ENCODE measurements around the gene BTBD2. TPM values are rescaled to one million over a fixed set of nuclear protein-coding genes. Genes with fewer than 3 reads are reported as not detected.
"Not testable (repeated sequence)": the region's sequence is repeated elsewhere in the genome, so short reads cannot be mapped to it uniquely, and the experiment has no call there.

The BTBD2 gene
- total RNA-seq, 1 donor from 2014 or later: 62.0 TPM

- Histone ChIP-seq H3K9me3 (peaks cover 7% of the 10 kb centered on the region), H3K27ac (peak overlapping the region; percentile 92), H3K4me1 (peaks cover 34% of the 10 kb centered on the region), H3K4me3 (peak overlapping the region; percentile 3), H3K36me3 (peaks cover 24% of the 10 kb centered on the region), H3K27me3 (ENCODE audit: low read depth) (no peaks in the 10 kb centered on the region)
- ATAC-seq: peak; percentile 57 to 63
- intact Hi-C loops (cut with DNase I): no loop called here
- peak; percentile 85 for DNase-seq
- TF ChIP-seq, protein P1, sequence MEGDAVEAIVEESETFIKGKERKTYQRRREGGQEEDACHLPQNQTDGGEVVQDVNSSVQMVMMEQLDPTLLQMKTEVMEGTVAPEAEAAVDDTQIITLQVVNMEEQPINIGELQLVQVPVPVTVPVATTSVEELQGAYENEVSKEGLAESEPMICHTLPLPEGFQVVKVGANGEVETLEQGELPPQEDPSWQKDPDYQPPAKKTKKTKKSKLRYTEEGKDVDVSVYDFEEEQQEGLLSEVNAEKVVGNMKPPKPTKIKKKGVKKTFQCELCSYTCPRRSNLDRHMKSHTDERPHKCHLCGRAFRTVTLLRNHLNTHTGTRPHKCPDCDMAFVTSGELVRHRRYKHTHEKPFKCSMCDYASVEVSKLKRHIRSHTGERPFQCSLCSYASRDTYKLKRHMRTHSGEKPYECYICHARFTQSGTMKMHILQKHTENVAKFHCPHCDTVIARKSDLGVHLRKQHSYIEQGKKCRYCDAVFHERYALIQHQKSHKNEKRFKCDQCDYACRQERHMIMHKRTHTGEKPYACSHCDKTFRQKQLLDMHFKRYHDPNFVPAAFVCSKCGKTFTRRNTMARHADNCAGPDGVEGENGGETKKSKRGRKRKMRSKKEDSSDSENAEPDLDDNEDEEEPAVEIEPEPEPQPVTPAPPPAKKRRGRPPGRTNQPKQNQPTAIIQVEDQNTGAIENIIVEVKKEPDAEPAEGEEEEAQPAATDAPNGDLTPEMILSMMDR (IDR thresholded peaks at IDR 0.05): peak; percentile 7
Observed at GRCh38 chr19:2034729-2035589, 19.4 kb upstream of the BTBD2 start.

GRCh38 chr19:2034253-2034652, 18.7 kb upstream of the BTBD2 start:
- Histone ChIP-seq H3K27ac (peak overlapping the region; percentile 92), H3K36me3 (peaks cover 17% of the 10 kb centered on the region), H3K4me1 (peaks cover 37% of the 10 kb centered on the region)
- H3K9me3 ChIP-seq; H3K4me3 ChIP-seq; H3K27me3 ChIP-seq (ENCODE audit: low read depth); ATAC-seq; DNase-seq; intact Hi-C loops (cut with DNase I): not testable (repeated sequence)

- H3K27ac ChIP-seq: peak overlapping the region; percentile 92
- no peak for ATAC-seq
- H3K36me3 ChIP-seq: peaks cover 12% of the 10 kb centered on the region
- TF ChIP-seq, protein P1 (IDR thresholded peaks at IDR 0.05): no peak
- no peaks in the 10 kb centered on the region for H3K27me3 ChIP-seq (ENCODE audit: low read depth)
- H3K4me3 ChIP-seq: no peak overlapping the region
- H3K4me1 ChIP-seq: peaks cover 41% of the 10 kb centered on the region
- intact Hi-C loops (cut with DNase I): no loop called here
- peaks cover 7% of the 10 kb centered on the region for H3K9me3 ChIP-seq
- DNase-seq: peak; percentile 41
Observed at GRCh38 chr19:2033825-2034159, 18.3 kb upstream of the BTBD2 start.

DNA sequence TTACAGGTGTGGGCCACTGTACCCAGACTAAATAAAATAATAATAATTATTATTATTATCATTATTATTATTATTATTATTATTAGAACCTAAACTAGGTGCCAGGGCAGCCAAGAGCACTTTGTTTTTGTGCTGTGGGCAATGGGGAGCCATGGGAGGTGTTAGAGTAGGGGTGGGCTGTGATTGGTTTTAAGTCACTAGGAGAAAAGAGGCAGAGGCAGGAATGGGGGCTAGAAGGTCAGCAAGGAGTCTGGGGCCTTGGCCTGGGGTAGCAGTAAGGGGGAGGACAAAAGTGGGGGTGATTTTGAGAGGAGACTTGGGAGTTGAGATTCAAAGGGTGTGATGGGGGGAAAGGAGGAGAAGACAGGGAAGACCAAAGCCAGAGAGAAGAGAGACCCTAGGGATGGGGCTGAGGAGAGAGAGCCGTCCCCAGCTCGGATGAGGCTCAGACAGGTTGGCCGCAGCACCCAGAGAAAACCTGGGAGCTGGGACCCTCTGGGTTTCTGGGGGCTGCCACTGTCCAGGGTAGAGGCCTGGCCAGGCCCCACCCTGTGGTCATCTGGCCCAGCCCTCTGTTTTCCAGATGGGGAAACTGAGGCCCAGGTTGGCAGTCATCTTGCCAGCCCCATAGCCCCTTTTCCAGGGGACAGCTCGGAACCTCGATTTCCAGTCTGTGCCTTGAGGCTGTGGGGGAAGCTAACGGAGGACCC, 17.8 kb upstream of the BTBD2 start:
- peaks cover 7% of the 10 kb centered on the region for H3K9me3 ChIP-seq
- H3K27ac ChIP-seq: peak overlapping the region; percentile 92
- H3K27me3 ChIP-seq (ENCODE audit: low read depth): no peaks in the 10 kb centered on the region
- H3K4me3 ChIP-seq: no peak overlapping the region
- peaks cover 7% of the 10 kb centered on the region for H3K36me3 ChIP-seq
- DNase-seq (no peak), ATAC-seq (no peak)
- TF ChIP-seq, protein P1 (IDR thresholded peaks at IDR 0.05): no peak
- peaks cover 46% of the 10 kb centered on the region for H3K4me1 ChIP-seq
- intact Hi-C loops (cut with DNase I): no loop called here

- ATAC-seq: peak; percentile 94 to 96
- Histone ChIP-seq H3K4me3 (peak overlapping the region; percentile 34), H3K36me3 (no peaks in the 10 kb centered on the region), H3K9me3 (peaks cover 7% of the 10 kb centered on the region), H3K4me1 (peaks cover 54% of the 10 kb centered on the region), H3K27me3 (ENCODE audit: low read depth) (no peaks in the 10 kb centered on the region), H3K27ac (peak overlapping the region; percentile 92)
- DNase-seq: peak; percentile 98
- TF ChIP-seq, protein P1 (IDR thresholded peaks at IDR 0.05): no peak
- intact Hi-C loops (cut with DNase I): no loop called here
Observed at GRCh38 chr19:2032296-2032941, 16.9 kb upstream of the BTBD2 start.
